DND-41 (cell line): ENCODE data around the gene PPP1R12A.

Experiments
- ATAC-seq: fragments of 200-7000 bp; cut with Tn5 transposase; 3 replicates; pipeline ENCODE4 v1.9.1; 2021; ENCODE audit warnings: low read depth; ENCODE audit not compliant: insufficient read depth
- DNase-seq: peaks from one replicate; pipeline ENCODE4 v3.0.0-alpha.2; 2020
- H2AFZ ChIP-seq: 2 replicates; pipeline ENCODE4 v1.6.0; 2012; ENCODE audit warnings: low read depth, low read length
- H3K27ac ChIP-seq: 2 replicates; pipeline ENCODE4 v1.5.1; 2012; ENCODE audit warnings: low read length, inconsistent platforms
- H3K27me3 ChIP-seq: fragments of 200-600 bp; sonication (generic); 2 replicates; pipeline ENCODE4 v1.6.0; 2012; ENCODE audit warnings: low read length, mild to moderate bottlenecking, inconsistent platforms; ENCODE audit not compliant: insufficient read depth, poor library complexity
- H3K36me3 ChIP-seq: 2 replicates; pipeline ENCODE4 v1.5.1; 2012; ENCODE audit warnings: low read length, inconsistent platforms; ENCODE audit not compliant: insufficient read depth
- H3K4me1 ChIP-seq: 2 replicates; pipeline ENCODE4 v1.5.1; 2012; ENCODE audit warnings: mild to moderate bottlenecking, low read length; ENCODE audit not compliant: insufficient read depth
- H3K4me2 ChIP-seq: 2 replicates; pipeline ENCODE4 v1.6.0; 2012; ENCODE audit warnings: mild to moderate bottlenecking, moderate library complexity, low read length, inconsistent platforms; ENCODE audit not compliant: insufficient read depth
- H3K4me3 ChIP-seq, 2 experiments: fragments of 200-600 bp in 1 of 2; shearing (Covaris generic) in 1 of 2; 2 replicates each; pipeline ENCODE4 v1.5.1; 2012 to 2016; ENCODE audit warnings: inconsistent platforms in 2 of 2, low read length in 2 of 2, mild to moderate bottlenecking in 2 of 2, low read depth in 1 of 2, moderate library complexity in 1 of 2
- H3K79me2 ChIP-seq: 2 replicates; pipeline ENCODE4 v1.6.0; 2012; ENCODE audit warnings: low read length, inconsistent platforms; ENCODE audit not compliant: insufficient read depth
- H3K9ac ChIP-seq: 2 replicates; pipeline ENCODE4 v1.6.0; 2012; ENCODE audit warnings: low read depth, mild to moderate bottlenecking, inconsistent platforms, low read length, moderate library complexity
- H3K9me3 ChIP-seq: 2 replicates; pipeline ENCODE4 v1.5.1; 2012; ENCODE audit warnings: low read length, moderate library complexity, mild to moderate bottlenecking, inconsistent platforms; ENCODE audit not compliant: insufficient read depth, severe bottlenecking
- H4K20me1 ChIP-seq: 2 replicates; pipeline ENCODE4 v1.6.0; 2012; ENCODE audit warnings: low read length; ENCODE audit not compliant: insufficient read depth
- EZH2 ChIP-seq: IDR thresholded peaks from 3 replicates; pipeline ENCODE4 v1.6.1; 2012; ENCODE audit warnings: borderline replicate concordance, low read depth, mild to moderate bottlenecking, moderate library complexity, low read length, inconsistent platforms; ENCODE audit not compliant: severe bottlenecking
- TF ChIP-seq, protein P1 (sequence below): IDR thresholded peaks from 2 replicates; pipeline ENCODE4 v1.5.1; 2012; ENCODE audit warnings: borderline replicate concordance, low read length, moderate library complexity, mild to moderate bottlenecking; ENCODE audit not compliant: poor library complexity, severe bottlenecking; ENCODE audit errors: extremely low read depth

The PPP1R12A gene

GRCh38 chr12:79973801-79974200 is 38.9 kb upstream of the PPP1R12A start:
- TF ChIP-seq EZH2, result no peak
- TF ChIP-seq, protein P1, sequence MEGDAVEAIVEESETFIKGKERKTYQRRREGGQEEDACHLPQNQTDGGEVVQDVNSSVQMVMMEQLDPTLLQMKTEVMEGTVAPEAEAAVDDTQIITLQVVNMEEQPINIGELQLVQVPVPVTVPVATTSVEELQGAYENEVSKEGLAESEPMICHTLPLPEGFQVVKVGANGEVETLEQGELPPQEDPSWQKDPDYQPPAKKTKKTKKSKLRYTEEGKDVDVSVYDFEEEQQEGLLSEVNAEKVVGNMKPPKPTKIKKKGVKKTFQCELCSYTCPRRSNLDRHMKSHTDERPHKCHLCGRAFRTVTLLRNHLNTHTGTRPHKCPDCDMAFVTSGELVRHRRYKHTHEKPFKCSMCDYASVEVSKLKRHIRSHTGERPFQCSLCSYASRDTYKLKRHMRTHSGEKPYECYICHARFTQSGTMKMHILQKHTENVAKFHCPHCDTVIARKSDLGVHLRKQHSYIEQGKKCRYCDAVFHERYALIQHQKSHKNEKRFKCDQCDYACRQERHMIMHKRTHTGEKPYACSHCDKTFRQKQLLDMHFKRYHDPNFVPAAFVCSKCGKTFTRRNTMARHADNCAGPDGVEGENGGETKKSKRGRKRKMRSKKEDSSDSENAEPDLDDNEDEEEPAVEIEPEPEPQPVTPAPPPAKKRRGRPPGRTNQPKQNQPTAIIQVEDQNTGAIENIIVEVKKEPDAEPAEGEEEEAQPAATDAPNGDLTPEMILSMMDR, result no peak
- Histone ChIP-seq H3K4me1 (no peaks in the 10 kb centered on the region), H3K27ac (no peak overlapping the region), H3K79me2 (no peaks in the 10 kb centered on the region), H3K27me3 (peaks cover 3% of the 10 kb centered on the region), H3K9me3 (no peaks in the 10 kb centered on the region), H3K4me2 (no peak overlapping the region), H3K36me3 (no peaks in the 10 kb centered on the region), H2AFZ (no peak overlapping the region), H3K4me3 (no peak overlapping the region), H4K20me1 (no peaks in the 10 kb centered on the region), H3K9ac (no peak overlapping the region)
- no peak for DNase-seq
- ATAC-seq, result no peak

GRCh38 chr12:79964100-79964627 is 29.3 kb upstream of the PPP1R12A start:
- DNase-seq (no peak), ATAC-seq (no peak)
- Histone ChIP-seq H3K27me3 (no peaks in the 10 kb centered on the region), H3K79me2 (no peaks in the 10 kb centered on the region), H3K4me1 (no peaks in the 10 kb centered on the region), H3K4me2 (no peak overlapping the region), H3K27ac (no peak overlapping the region), H3K36me3 (no peaks in the 10 kb centered on the region), H2AFZ (no peak overlapping the region), H3K9me3 (no peaks in the 10 kb centered on the region), H3K9ac (no peak overlapping the region), H3K4me3 (no peak overlapping the region), H4K20me1 (no peaks in the 10 kb centered on the region)
- TF ChIP-seq, protein P1, result no peak
- TF ChIP-seq EZH2, result no peak

GRCh38 chr12:79961411-79961810 is 26.5 kb upstream of the PPP1R12A start:
- H3K9ac ChIP-seq, result no peak overlapping the region
- no peak for ATAC-seq
- no peaks in the 10 kb centered on the region for H4K20me1 ChIP-seq
- no peaks in the 10 kb centered on the region for H3K4me1 ChIP-seq
- H3K4me3 ChIP-seq, result no peak overlapping the region
- H3K36me3 ChIP-seq, result no peaks in the 10 kb centered on the region
- no peaks in the 10 kb centered on the region for H3K79me2 ChIP-seq
- no peaks in the 10 kb centered on the region for H3K27me3 ChIP-seq
- H3K27ac ChIP-seq, result no peak overlapping the region
- no peak overlapping the region for H2AFZ ChIP-seq
- no peak for TF ChIP-seq EZH2
- TF ChIP-seq, protein P1, result no peak
- H3K9me3 ChIP-seq, result no peaks in the 10 kb centered on the region
- no peak overlapping the region for H3K4me2 ChIP-seq
- DNase-seq, result no peak

GRCh38 chr12:79959484-79959883 is 24.6 kb upstream of the PPP1R12A start:
- no peak overlapping the region for H3K4me3 ChIP-seq
- H3K9ac ChIP-seq, result no peak overlapping the region
- no peaks in the 10 kb centered on the region for H3K27me3 ChIP-seq
- DNase-seq (no peak), ATAC-seq (no peak)
- H3K79me2 ChIP-seq, result no peaks in the 10 kb centered on the region
- H4K20me1 ChIP-seq, result no peaks in the 10 kb centered on the region
- H3K36me3 ChIP-seq, result no peaks in the 10 kb centered on the region
- H2AFZ ChIP-seq, result no peak overlapping the region
- no peak overlapping the region for H3K4me2 ChIP-seq
- no peaks in the 10 kb centered on the region for H3K4me1 ChIP-seq
- H3K27ac ChIP-seq, result no peak overlapping the region
- TF ChIP-seq EZH2, result no peak
- TF ChIP-seq, protein P1, result no peak
- H3K9me3 ChIP-seq, result peaks cover 10% of the 10 kb centered on the region
